ENCODE results near the gene POPDC3. TPM values are rescaled to one million over a fixed set of nuclear protein-coding genes. Genes with fewer than 3 reads are reported as not detected.
"Not testable (repeated sequence)": the region's sequence is repeated elsewhere in the genome, so short reads cannot be mapped to it uniquely, and the experiment has no call there.

The POPDC3 gene
- total RNA-seq, 1 donor from 2014 or later, result not detected

- H3K27me3 Mint-ChIP-seq (ENCODE audit: low read depth), result peaks cover 17% of the 10 kb centered on the region
- intact Hi-C loops (cut with micrococcal nuclease), result no loop called here
- H3K36me3 Mint-ChIP-seq (ENCODE audit: low read depth), result no peaks in the 10 kb centered on the region
- H3K4me1 Mint-ChIP-seq (ENCODE audit: low read depth), result no peaks in the 10 kb centered on the region
- H3K4me3 Mint-ChIP-seq (ENCODE audit: low read depth), result no peak overlapping the region
- DNase-seq (ENCODE audit: low spot score), result no peak
- H3K9me3 Mint-ChIP-seq, result no peaks in the 10 kb centered on the region
- no peak overlapping the region for H3K27ac Mint-ChIP-seq
These were observed 13.1 kb upstream of the POPDC3 start for GRCh38 chr6:105192707-105193465.

GRCh38 chr6:105191351-105191750, 11.5 kb upstream of the POPDC3 start:
- DNase-seq (ENCODE audit: low spot score), result no peak
- no peak overlapping the region for H3K4me3 Mint-ChIP-seq (ENCODE audit: low read depth)
- peaks cover 21% of the 10 kb centered on the region for H3K27me3 Mint-ChIP-seq (ENCODE audit: low read depth)
- H3K27ac Mint-ChIP-seq, result no peak overlapping the region
- H3K36me3 Mint-ChIP-seq (ENCODE audit: low read depth), result no peaks in the 10 kb centered on the region
- no peaks in the 10 kb centered on the region for H3K9me3 Mint-ChIP-seq
- intact Hi-C loops (cut with micrococcal nuclease), result no loop called here
- no peaks in the 10 kb centered on the region for H3K4me1 Mint-ChIP-seq (ENCODE audit: low read depth)

- no peak for DNase-seq (ENCODE audit: low spot score)
- no peak overlapping the region for H3K4me3 Mint-ChIP-seq (ENCODE audit: low read depth)
- intact Hi-C loops (cut with micrococcal nuclease), result no loop called here
- H3K9me3 Mint-ChIP-seq, result no peaks in the 10 kb centered on the region
- H3K27ac Mint-ChIP-seq, result no peak overlapping the region
- peaks cover 17% of the 10 kb centered on the region for H3K27me3 Mint-ChIP-seq (ENCODE audit: low read depth)
- H3K36me3 Mint-ChIP-seq (ENCODE audit: low read depth), result no peaks in the 10 kb centered on the region
- H3K4me1 Mint-ChIP-seq (ENCODE audit: low read depth), result no peaks in the 10 kb centered on the region
These were observed 9.4 kb upstream of the POPDC3 start for GRCh38 chr6:105189026-105189820.

- Mint-ChIP-seq H3K27me3 (ENCODE audit: low read depth) (peaks cover 22% of the 10 kb centered on the region), H3K36me3 (ENCODE audit: low read depth) (no peaks in the 10 kb centered on the region), H3K27ac (no peak overlapping the region), H3K9me3 (no peaks in the 10 kb centered on the region), H3K4me1 (ENCODE audit: low read depth) (no peaks in the 10 kb centered on the region), H3K4me3 (ENCODE audit: low read depth) (no peak overlapping the region)
- intact Hi-C loops (cut with micrococcal nuclease), result no loop called here
- no peak for DNase-seq (ENCODE audit: low spot score)
These were observed 8.4 kb upstream of the POPDC3 start for GRCh38 chr6:105188251-105188650.

GRCh38 chr6:105186576-105186975, 6.8 kb upstream of the POPDC3 start:
- no peak for DNase-seq (ENCODE audit: low spot score)
- Mint-ChIP-seq H3K27me3 (ENCODE audit: low read depth) (peaks cover 38% of the 10 kb centered on the region), H3K4me1 (ENCODE audit: low read depth) (peaks cover 3% of the 10 kb centered on the region), H3K36me3 (ENCODE audit: low read depth) (no peaks in the 10 kb centered on the region), H3K4me3 (ENCODE audit: low read depth) (no peak overlapping the region), H3K9me3 (no peaks in the 10 kb centered on the region), H3K27ac (no peak overlapping the region)
- intact Hi-C loops (cut with micrococcal nuclease), result no loop called here

GRCh38 chr6:105184921-105185320, 5.1 kb upstream of the POPDC3 start:
- DNase-seq (ENCODE audit: low spot score), result no peak
- no peaks in the 10 kb centered on the region for H3K36me3 Mint-ChIP-seq (ENCODE audit: low read depth)
- H3K27me3 Mint-ChIP-seq (ENCODE audit: low read depth), result peaks cover 52% of the 10 kb centered on the region
- intact Hi-C loops (cut with micrococcal nuclease), result no loop called here
- no peak overlapping the region for H3K27ac Mint-ChIP-seq
- H3K4me3 Mint-ChIP-seq (ENCODE audit: low read depth), result no peak overlapping the region
- no peaks in the 10 kb centered on the region for H3K9me3 Mint-ChIP-seq
- H3K4me1 Mint-ChIP-seq (ENCODE audit: low read depth), result peaks cover 7% of the 10 kb centered on the region

- no peaks in the 10 kb centered on the region for H3K36me3 Mint-ChIP-seq (ENCODE audit: low read depth)
- no peak overlapping the region for H3K4me3 Mint-ChIP-seq (ENCODE audit: low read depth)
- H3K27ac Mint-ChIP-seq, result no peak overlapping the region
- peaks cover 9% of the 10 kb centered on the region for H3K4me1 Mint-ChIP-seq (ENCODE audit: low read depth)
- DNase-seq (ENCODE audit: low spot score), result no peak
- peaks cover 66% of the 10 kb centered on the region for H3K27me3 Mint-ChIP-seq (ENCODE audit: low read depth)
- intact Hi-C loops (cut with micrococcal nuclease), result no loop called here
- H3K9me3 Mint-ChIP-seq, result no peaks in the 10 kb centered on the region
These were observed 2.2 kb upstream of the POPDC3 start for GRCh38 chr6:105181981-105182515.

- peaks cover 57% of the 10 kb centered on the region for H3K27me3 Mint-ChIP-seq (ENCODE audit: low read depth)
- H3K4me3 Mint-ChIP-seq (ENCODE audit: low read depth), result no peak overlapping the region
- no peaks in the 10 kb centered on the region for H3K36me3 Mint-ChIP-seq (ENCODE audit: low read depth)
- DNase-seq (ENCODE audit: low spot score), result no peak
- intact Hi-C loops (cut with micrococcal nuclease), result no loop called here
- no peaks in the 10 kb centered on the region for H3K9me3 Mint-ChIP-seq
- no peak overlapping the region for H3K27ac Mint-ChIP-seq
- peaks cover 9% of the 10 kb centered on the region for H3K4me1 Mint-ChIP-seq (ENCODE audit: low read depth)
These were observed 1.2 kb downstream of the POPDC3 start for GRCh38 chr6:105178636-105179035.

GRCh38 chr6:105178110-105178509, 1.7 kb downstream of the POPDC3 start:
- no peak for DNase-seq (ENCODE audit: low spot score)
- no peaks in the 10 kb centered on the region for H3K36me3 Mint-ChIP-seq (ENCODE audit: low read depth)
- no peak overlapping the region for H3K27ac Mint-ChIP-seq
- H3K9me3 Mint-ChIP-seq, result no peaks in the 10 kb centered on the region
- H3K27me3 Mint-ChIP-seq (ENCODE audit: low read depth), result peaks cover 56% of the 10 kb centered on the region
- H3K4me3 Mint-ChIP-seq (ENCODE audit: low read depth), result no peak overlapping the region
- intact Hi-C loops (cut with micrococcal nuclease), result no loop called here
- peaks cover 9% of the 10 kb centered on the region for H3K4me1 Mint-ChIP-seq (ENCODE audit: low read depth)

- no peak for DNase-seq (ENCODE audit: low spot score)
- no peak overlapping the region for H3K27ac Mint-ChIP-seq
- no peaks in the 10 kb centered on the region for H3K36me3 Mint-ChIP-seq (ENCODE audit: low read depth)
- no peaks in the 10 kb centered on the region for H3K9me3 Mint-ChIP-seq
- H3K4me1 Mint-ChIP-seq (ENCODE audit: low read depth), result peaks cover 5% of the 10 kb centered on the region
- intact Hi-C loops (cut with micrococcal nuclease), result no loop called here
- H3K4me3 Mint-ChIP-seq (ENCODE audit: low read depth), result no peak overlapping the region
- H3K27me3 Mint-ChIP-seq (ENCODE audit: low read depth), result peaks cover 51% of the 10 kb centered on the region
These were observed 2.3 kb downstream of the POPDC3 start for GRCh38 chr6:105177556-105177955.

GRCh38 chr6:105174512-105174911, 5.3 kb downstream of the POPDC3 start:
- H3K4me1 Mint-ChIP-seq (ENCODE audit: low read depth), result peaks cover 2% of the 10 kb centered on the region
- intact Hi-C loops (cut with micrococcal nuclease), result no loop called here
- H3K36me3 Mint-ChIP-seq (ENCODE audit: low read depth), result no peaks in the 10 kb centered on the region
- no peak overlapping the region for H3K4me3 Mint-ChIP-seq (ENCODE audit: low read depth)
- peaks cover 38% of the 10 kb centered on the region for H3K27me3 Mint-ChIP-seq (ENCODE audit: low read depth)
- H3K9me3 Mint-ChIP-seq, result no peaks in the 10 kb centered on the region
- no peak for DNase-seq (ENCODE audit: low spot score)
- no peak overlapping the region for H3K27ac Mint-ChIP-seq

- H3K27ac Mint-ChIP-seq; H3K9me3 Mint-ChIP-seq; H3K4me1 Mint-ChIP-seq (ENCODE audit: low read depth); DNase-seq (ENCODE audit: low spot score); H3K36me3 Mint-ChIP-seq (ENCODE audit: low read depth); intact Hi-C loops (cut with micrococcal nuclease); H3K4me3 Mint-ChIP-seq (ENCODE audit: low read depth): not testable (repeated sequence)
- H3K27me3 Mint-ChIP-seq (ENCODE audit: low read depth), result peaks cover 33% of the 10 kb centered on the region
These were observed 7.3 kb downstream of the POPDC3 start for GRCh38 chr6:105172515-105172914.

- Mint-ChIP-seq H3K27ac (no peak overlapping the region), H3K27me3 (ENCODE audit: low read depth) (peaks cover 40% of the 10 kb centered on the region), H3K4me1 (ENCODE audit: low read depth) (no peaks in the 10 kb centered on the region), H3K4me3 (ENCODE audit: low read depth) (no peak overlapping the region), H3K9me3 (no peaks in the 10 kb centered on the region), H3K36me3 (ENCODE audit: low read depth) (no peaks in the 10 kb centered on the region)
- DNase-seq (ENCODE audit: low spot score), result no peak
- intact Hi-C loops (cut with micrococcal nuclease), result no loop called here
These were observed 9.8 kb downstream of the POPDC3 start for GRCh38 chr6:105170059-105170458.
